Testis (tissue), 2 donors: ENCODE results near the gene GPR17.

Experiments
- CTCF ChIP-seq, 3 experiments: fragments of 450-650 bp in 2 of 3; fragments of 200-600 bp in 1 of 3; sonication (generic) in 1 of 3; IDR thresholded peaks; one replicate each; pipeline ENCODE4 v1.5.1; 2016 to 2019; ENCODE audit warnings: antibody characterized with exemption in 3 of 3, mild to moderate bottlenecking in 2 of 3, moderate library complexity in 1 of 3
- POLR2A ChIP-seq: fragments of 450-650 bp; IDR thresholded peaks from one replicate; pipeline ENCODE4 v1.6.1; 2017; ENCODE audit warnings: antibody characterized with exemption, mild to moderate bottlenecking, moderate library complexity

GRCh38 chr2:127663566-127664064, 17.7 kb downstream of the GPR17 start:
- no peak for TF ChIP-seq CTCF (IDR thresholded peaks at IDR 0.05)
- TF ChIP-seq POLR2A = no peak
